ENCODE results near the gene TRAPPC3.
A peak's percentile ranks its signal among the peaks of the same experiment; 100 is the strongest.

Gene TRAPPC3

GRCh38 chr1:36097693-36098585 is 51.3 kb downstream of the TRAPPC3 start:
- DNase-seq = no peak

- DNase-seq = no peak
These were observed 52.5 kb downstream of the TRAPPC3 start for GRCh38 chr1:36096500-36097432.

DNA sequence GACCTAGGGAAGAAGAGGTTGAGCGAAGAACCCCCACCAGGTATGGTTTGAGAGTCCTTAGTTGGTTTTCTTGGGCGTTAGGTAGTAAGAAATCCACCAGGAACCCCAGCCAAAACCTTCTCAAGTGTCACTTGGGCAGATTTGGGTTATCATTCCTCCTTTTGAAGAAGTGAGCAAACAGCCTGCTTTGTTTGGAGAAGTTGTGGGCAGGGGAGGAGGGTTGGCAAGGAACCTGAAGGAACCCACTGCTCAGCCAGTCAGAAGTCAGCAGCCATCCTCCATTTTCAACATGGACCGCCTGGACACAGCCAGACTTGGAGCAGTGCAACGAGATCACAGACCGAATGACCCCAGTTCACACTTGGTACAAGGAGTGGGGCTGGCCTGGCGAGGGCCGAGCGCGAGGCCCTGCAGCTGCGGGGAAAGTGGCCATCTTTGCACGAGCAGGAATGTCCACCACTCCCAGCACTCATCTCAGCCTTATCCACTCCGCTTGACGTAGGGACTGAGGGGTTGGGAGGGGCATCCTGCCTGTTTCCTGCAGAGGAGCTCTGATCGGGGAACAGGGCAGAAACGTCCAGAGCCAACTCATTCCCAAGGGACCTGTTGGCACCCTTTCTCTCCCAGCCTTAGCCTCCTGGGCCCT is 53.4 kb downstream of the TRAPPC3 start:
- DNase-seq = no peak

DNA sequence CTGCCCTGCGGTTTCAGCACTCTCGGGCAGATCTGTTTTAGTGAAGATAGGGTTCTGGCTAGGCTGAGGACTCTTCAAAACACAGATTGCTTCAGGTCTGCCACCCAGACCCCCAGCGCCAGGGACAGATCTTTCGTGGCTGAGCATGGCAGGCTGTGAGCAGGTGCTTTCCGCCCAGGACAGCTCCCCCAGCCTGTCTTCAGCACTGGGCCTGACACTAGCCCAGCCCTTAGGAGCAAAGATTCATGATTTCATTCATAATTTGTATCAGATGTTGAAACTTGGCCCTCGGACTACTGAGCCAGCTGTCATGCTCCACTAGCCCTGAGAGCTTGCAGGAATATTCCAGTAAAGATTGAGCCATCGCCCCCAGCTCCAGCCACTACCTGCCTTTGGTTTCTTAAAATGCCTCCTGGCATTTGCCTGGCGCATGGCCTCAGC is 54.6 kb downstream of the TRAPPC3 start:
- no peak for DNase-seq

DNA sequence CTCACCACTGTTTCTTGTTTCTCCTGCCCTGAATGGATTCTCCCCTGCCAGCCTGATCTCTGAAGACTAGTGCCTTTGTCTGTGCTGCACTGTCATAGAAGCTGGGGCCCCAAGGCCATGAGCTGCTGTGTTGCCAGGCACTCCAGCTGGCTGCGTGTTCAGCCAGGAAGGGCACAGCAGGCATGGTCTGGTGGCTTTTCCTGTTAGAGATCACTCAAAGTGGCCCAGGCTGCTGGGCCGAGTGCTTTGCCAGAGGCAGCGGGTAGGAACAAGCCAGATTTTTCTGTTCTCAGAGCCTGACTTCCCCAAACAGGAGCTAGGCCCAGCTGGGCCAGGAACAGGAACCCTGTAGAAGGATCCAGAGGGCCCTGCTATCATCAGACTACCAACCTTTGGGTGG is 55.4 kb downstream of the TRAPPC3 start:
- no peak for DNase-seq

- DNase-seq = no peak
These were observed 56.1 kb downstream of the TRAPPC3 start for GRCh38 chr1:36093226-36093625.

GRCh38 chr1:36092798-36093185 is 56.5 kb downstream of the TRAPPC3 start:
- no peak for DNase-seq

- no peak for DNase-seq
These were observed 57.0 kb downstream of the TRAPPC3 start for GRCh38 chr1:36092166-36092797.

DNA sequence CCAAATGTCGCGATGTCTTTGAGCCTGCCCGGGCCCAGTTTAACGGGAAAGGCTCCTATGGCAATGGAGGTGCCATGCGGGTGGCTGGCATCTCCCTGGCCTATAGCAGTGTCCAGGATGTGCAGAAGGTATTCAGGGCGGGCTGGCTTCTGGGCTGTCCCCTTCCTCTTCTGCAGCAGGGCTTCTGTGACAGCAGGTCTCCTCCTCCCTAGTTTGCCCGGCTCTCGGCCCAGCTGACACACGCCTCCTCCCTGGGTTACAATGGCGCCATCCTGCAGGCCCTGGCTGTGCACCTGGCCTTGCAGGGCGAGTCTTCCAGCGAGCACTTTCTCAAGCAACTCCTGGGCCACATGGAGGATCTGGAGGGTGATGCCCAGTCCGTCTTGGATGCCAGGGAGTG is 57.6 kb downstream of the TRAPPC3 start:
- DNase-seq = no peak

DNA sequence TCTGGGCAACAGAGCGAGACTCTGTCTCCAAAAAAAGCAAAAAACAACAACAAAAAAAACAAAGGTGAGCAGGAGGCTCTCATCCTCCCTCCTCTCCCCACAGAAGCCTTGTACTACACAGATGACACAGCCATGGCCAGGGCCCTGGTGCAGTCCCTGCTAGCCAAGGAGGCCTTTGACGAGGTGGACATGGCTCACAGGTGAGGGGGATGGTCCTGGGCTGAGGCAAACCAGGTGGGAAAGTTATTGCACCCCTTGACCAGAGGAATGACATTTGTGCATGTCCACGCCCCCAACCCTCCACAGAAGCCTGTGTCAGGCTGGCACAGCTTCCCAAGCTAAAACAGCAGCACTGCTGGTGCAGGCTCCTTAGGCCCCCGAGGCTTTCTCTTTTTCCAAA is 58.1 kb downstream of the TRAPPC3 start:
- DNase-seq = no peak

- no peak for DNase-seq
These were observed 59.7 kb downstream of the TRAPPC3 start for GRCh38 chr1:36089393-36090121.

DNA sequence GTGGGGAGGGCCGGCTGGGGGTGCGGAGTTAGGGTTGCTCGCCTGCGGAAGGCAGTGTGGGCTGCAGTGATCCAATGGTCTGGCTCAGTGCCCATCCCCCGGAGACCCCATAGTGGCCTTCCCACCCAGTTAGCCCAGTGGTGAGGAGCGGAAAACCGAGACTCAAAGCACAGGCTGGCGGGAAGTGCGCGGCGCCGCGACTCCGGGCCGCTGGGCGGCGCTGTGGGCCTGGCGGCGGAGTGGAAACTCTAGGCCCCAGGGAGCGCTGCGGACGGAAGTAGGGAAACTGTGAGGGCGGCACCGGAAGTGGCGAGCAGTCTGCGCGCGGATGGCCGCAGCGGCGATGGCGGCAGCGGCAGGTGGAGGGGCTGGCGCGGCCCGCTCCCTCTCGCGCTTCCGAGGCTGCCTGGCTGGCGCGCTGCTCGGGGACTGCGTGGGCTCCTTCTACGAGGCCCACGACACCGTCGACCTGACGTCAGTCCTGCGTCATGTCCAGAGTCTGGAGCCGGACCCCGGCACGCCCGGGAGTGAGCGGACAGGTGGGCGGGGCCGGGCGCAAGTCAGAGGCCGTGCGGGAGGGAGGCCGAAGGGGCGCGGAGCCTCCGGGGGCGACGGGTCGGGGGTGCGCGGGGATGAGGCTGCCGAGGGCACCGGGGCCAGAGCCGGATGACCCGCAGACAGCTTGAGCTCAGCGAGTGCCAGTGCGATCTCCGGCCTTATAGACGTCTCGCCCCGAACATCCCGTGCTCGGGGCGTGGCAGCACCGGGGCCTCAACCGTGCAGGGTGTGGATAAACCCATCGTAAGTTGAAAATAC is 60.5 kb downstream of the TRAPPC3 start, which contains the start of gene ADPRS:
Gene ADPRS, plus strand, starts transcription at position 316 of the 816 bp plus-strand sequence. Its CDS starts 13 bp downstream, at position 329.
- DNase-seq = peak; percentile 88

- DNase-seq = no peak
These were observed 61.1 kb downstream of the TRAPPC3 start for GRCh38 chr1:36088265-36088576.

GRCh38 chr1:36087233-36088123 is 61.8 kb downstream of the TRAPPC3 start:
- DNase-seq = no peak

All from T1000 (cell line).